WTC11 (cell line): ENCODE measurements around the gene ALDOA. TPM values are rescaled to one million over a fixed set of nuclear protein-coding genes. Genes with fewer than 3 reads are reported as not detected.

Experiments
- ARID4B ChIP-seq: sonication (generic); formaldehyde crosslinking; IDR thresholded peaks from 2 replicates; pipeline ENCODE4 v1.8.0; 2023; ENCODE audit warnings: missing genetic modification reagents, mild to moderate bottlenecking, borderline replicate concordance
- JAZF1 ChIP-seq: fragments of 250-450 bp; sonication (Bioruptor Pico); IDR thresholded peaks from 2 replicates; pipeline ENCODE4 v1.9.0; 2021; ENCODE audit warnings: moderate library complexity, mild to moderate bottlenecking, inconsistent platforms
- JUN ChIP-seq: sonication (generic); formaldehyde crosslinking; IDR thresholded peaks from 2 replicates; pipeline ENCODE4 v1.8.0; 2023; ENCODE audit warnings: mild to moderate bottlenecking, missing genetic modification reagents
- NR2C2 ChIP-seq: sonication (generic); formaldehyde crosslinking; IDR thresholded peaks from 2 replicates; pipeline ENCODE4 v1.8.0; 2022; ENCODE audit warnings: mild to moderate bottlenecking, missing genetic modification reagents
- RORB ChIP-seq: fragments of 250-450 bp; sonication (Bioruptor Pico); IDR thresholded peaks from 2 replicates; pipeline ENCODE4 v1.9.0; 2021; ENCODE audit warnings: mild to moderate bottlenecking
- SMAD4 ChIP-seq: sonication (generic); formaldehyde crosslinking; IDR thresholded peaks from 2 replicates; pipeline ENCODE4 v1.8.0; 2022; ENCODE audit warnings: mild to moderate bottlenecking, missing genetic modification reagents
- SP1 ChIP-seq: sonication (generic); formaldehyde crosslinking; conservative IDR thresholded peaks from 2 replicates; pipeline ENCODE4 v1.8.1; 2022; ENCODE audit warnings: missing genetic modification reagents
- ZNF121 ChIP-seq: sonication (generic); formaldehyde crosslinking; IDR thresholded peaks from 2 replicates; pipeline ENCODE4 v1.8.0; 2023; ENCODE audit warnings: missing genetic modification reagents
- ZNF281 ChIP-seq: sonication (generic); formaldehyde crosslinking; IDR thresholded peaks from 2 replicates; pipeline ENCODE4 v1.8.0; 2023; ENCODE audit warnings: mild to moderate bottlenecking, missing genetic modification reagents
- ZNF317 ChIP-seq: sonication (generic); formaldehyde crosslinking; IDR thresholded peaks from 2 replicates; pipeline ENCODE4 v1.8.1; 2023; ENCODE audit warnings: low read depth, mild to moderate bottlenecking, moderate library complexity, missing genetic modification reagents, borderline replicate concordance
- ZNF416 ChIP-seq: fragments of 250-450 bp; sonication (Bioruptor Pico); IDR thresholded peaks from 2 replicates; pipeline ENCODE4 v1.9.0; 2021; ENCODE audit warnings: mild to moderate bottlenecking, inconsistent platforms
- ZNF425 ChIP-seq: fragments of 250-450 bp; sonication (Bioruptor Pico); conservative IDR thresholded peaks from 2 replicates; pipeline ENCODE4 v1.9.0; 2021; ENCODE audit warnings: mild to moderate bottlenecking
- ZNF671 ChIP-seq: fragments of 250-450 bp; sonication (Bioruptor Pico); IDR thresholded peaks from 2 replicates; pipeline ENCODE4 v1.8.0; 2021; ENCODE audit warnings: mild to moderate bottlenecking
- total RNA-seq: library from RNA; stranded (reverse); gene quantifications from 3 replicates; pipeline ENCODE4 v1.2.3, GENCODE V29; 2021
- TF ChIP-seq, protein P1 (sequence below): fragments of 250-450 bp; sonication (Bioruptor Pico); IDR thresholded peaks from 2 replicates; pipeline ENCODE4 v1.9.0; 2021; ENCODE audit warnings: mild to moderate bottlenecking
- TF ChIP-seq, protein P2 (sequence below): sonication (generic); formaldehyde crosslinking; IDR thresholded peaks from 2 replicates; pipeline ENCODE4 v1.8.0; 2023; ENCODE audit warnings: missing genetic modification reagents
- TF ChIP-seq, protein P3 (sequence below): sonication (generic); formaldehyde crosslinking; IDR thresholded peaks from 2 replicates; pipeline ENCODE4 v1.8.1; 2022; ENCODE audit warnings: low read depth, missing genetic modification reagents, borderline replicate concordance
- TF ChIP-seq, protein P4 (sequence below): sonication (generic); formaldehyde crosslinking; IDR thresholded peaks from 2 replicates; pipeline ENCODE4 v1.8.1; 2022; ENCODE audit warnings: mild to moderate bottlenecking, moderate library complexity, missing genetic modification reagents

ALDOA gene
- total RNA-seq, 1 experiment from 2014 or later = 1,537 TPM

- TF ChIP-seq ZNF425 (CRISPR knock-in tag) = no peak
- no peak for TF ChIP-seq ZNF121 (CRISPR knock-in tag)
- TF ChIP-seq ARID4B (CRISPR knock-in tag) = peak; percentile 40; the same call in 1 of the 2 replicates
- TF ChIP-seq ZNF317 (CRISPR knock-in tag) = no peak
- TF ChIP-seq JUN = no peak
- TF ChIP-seq SMAD4 (CRISPR knock-in tag) = no peak
- TF ChIP-seq, protein P1, sequence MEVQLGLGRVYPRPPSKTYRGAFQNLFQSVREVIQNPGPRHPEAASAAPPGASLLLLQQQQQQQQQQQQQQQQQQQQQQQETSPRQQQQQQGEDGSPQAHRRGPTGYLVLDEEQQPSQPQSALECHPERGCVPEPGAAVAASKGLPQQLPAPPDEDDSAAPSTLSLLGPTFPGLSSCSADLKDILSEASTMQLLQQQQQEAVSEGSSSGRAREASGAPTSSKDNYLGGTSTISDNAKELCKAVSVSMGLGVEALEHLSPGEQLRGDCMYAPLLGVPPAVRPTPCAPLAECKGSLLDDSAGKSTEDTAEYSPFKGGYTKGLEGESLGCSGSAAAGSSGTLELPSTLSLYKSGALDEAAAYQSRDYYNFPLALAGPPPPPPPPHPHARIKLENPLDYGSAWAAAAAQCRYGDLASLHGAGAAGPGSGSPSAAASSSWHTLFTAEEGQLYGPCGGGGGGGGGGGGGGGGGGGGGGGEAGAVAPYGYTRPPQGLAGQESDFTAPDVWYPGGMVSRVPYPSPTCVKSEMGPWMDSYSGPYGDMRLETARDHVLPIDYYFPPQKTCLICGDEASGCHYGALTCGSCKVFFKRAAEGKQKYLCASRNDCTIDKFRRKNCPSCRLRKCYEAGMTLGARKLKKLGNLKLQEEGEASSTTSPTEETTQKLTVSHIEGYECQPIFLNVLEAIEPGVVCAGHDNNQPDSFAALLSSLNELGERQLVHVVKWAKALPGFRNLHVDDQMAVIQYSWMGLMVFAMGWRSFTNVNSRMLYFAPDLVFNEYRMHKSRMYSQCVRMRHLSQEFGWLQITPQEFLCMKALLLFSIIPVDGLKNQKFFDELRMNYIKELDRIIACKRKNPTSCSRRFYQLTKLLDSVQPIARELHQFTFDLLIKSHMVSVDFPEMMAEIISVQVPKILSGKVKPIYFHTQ (CRISPR knock-in tag) = no peak
- no peak for TF ChIP-seq RORB (CRISPR knock-in tag)
- no peak for TF ChIP-seq JAZF1 (CRISPR knock-in tag)
- TF ChIP-seq, protein P2, sequence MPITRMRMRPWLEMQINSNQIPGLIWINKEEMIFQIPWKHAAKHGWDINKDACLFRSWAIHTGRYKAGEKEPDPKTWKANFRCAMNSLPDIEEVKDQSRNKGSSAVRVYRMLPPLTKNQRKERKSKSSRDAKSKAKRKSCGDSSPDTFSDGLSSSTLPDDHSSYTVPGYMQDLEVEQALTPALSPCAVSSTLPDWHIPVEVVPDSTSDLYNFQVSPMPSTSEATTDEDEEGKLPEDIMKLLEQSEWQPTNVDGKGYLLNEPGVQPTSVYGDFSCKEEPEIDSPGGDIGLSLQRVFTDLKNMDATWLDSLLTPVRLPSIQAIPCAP (CRISPR knock-in tag) = no peak
- TF ChIP-seq ZNF281 = no peak
- TF ChIP-seq, protein P3, sequence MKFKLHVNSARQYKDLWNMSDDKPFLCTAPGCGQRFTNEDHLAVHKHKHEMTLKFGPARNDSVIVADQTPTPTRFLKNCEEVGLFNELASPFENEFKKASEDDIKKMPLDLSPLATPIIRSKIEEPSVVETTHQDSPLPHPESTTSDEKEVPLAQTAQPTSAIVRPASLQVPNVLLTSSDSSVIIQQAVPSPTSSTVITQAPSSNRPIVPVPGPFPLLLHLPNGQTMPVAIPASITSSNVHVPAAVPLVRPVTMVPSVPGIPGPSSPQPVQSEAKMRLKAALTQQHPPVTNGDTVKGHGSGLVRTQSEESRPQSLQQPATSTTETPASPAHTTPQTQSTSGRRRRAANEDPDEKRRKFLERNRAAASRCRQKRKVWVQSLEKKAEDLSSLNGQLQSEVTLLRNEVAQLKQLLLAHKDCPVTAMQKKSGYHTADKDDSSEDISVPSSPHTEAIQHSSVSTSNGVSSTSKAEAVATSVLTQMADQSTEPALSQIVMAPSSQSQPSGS (CRISPR knock-in tag) = no peak
- TF ChIP-seq, protein P4, sequence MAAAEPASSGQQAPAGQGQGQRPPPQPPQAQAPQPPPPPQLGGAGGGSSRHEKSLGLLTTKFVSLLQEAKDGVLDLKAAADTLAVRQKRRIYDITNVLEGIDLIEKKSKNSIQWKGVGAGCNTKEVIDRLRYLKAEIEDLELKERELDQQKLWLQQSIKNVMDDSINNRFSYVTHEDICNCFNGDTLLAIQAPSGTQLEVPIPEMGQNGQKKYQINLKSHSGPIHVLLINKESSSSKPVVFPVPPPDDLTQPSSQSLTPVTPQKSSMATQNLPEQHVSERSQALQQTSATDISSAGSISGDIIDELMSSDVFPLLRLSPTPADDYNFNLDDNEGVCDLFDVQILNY (CRISPR knock-in tag) = no peak
- TF ChIP-seq ZNF416 = no peak
- TF ChIP-seq SP1 (CRISPR knock-in tag) = peak; percentile 51; the same call in 1 of the 2 replicates
- TF ChIP-seq NR2C2 (CRISPR knock-in tag) = no peak
- TF ChIP-seq ZNF671 (CRISPR knock-in tag) = no peak
These were observed 10.1 kb downstream of the ALDOA start, which contains the start of gene PPP4C (continued) for GRCh38 chr16:30075503-30076275.
